Inflammatory macrophage (primary cell): Measurements from ENCODE around the gene CLDN4.
A peak's percentile ranks its signal among the peaks of the same experiment; 100 is the strongest.

Source experiments
- DNase-seq, 2 donors: peaks; one replicate each; pipeline ENCODE4 v3.0.0-alpha.2; 2020 to 2022

Gene CLDN4

DNA sequence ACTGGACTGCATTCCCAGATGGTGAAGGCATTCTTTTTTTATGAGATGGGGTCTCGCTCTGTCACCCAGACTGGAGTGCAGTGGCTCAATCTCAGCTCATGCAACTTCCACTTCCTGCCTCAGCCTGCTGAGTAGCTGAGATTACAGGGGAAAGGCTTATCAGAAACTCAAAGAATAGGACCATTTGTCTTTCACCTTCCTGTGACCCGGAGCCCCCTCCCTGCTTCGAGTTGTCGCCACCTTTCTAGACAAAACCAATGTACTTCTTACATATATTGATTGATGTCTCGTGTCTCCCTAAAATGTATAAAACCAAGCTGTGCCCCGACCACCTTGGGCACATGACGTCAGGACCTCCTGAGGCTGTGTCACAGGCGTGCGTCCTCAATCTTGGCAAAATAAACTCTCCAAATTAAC lies 13.3 kb downstream of the CLDN4 start:
- peak in 1 of 2 donors; percentile 28 for DNase-seq

DNA sequence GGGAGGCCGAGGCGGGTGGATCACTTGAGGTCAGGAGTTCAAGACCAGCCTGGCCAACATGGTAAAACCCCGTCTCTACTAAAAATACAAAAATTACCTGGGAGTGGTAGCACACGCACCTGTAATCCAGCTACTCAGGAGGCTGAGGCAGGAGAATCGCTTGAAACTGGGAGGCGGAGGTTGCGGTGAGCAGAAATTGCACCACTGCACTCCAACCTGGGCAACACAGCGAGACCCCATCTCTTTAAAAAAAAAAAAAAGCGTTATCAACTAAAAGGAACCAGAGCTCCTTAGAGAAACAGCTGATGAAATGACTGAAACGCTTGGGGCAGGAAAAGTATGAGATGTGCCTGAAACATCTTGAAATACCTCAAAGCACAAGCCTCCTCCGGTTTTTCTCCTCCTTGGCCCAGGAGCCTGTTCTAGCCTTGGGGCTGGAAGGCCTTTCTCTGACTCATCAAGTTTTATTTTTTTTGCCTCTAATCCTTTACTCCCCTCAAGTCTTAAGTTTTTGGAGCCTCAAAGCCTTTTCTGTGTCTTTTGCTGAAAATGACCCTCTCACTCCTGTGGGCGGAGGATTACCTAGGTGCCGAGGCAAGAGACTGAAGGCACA lies 14.2 kb downstream of the CLDN4 start:
- DNase-seq: no peak

DNA sequence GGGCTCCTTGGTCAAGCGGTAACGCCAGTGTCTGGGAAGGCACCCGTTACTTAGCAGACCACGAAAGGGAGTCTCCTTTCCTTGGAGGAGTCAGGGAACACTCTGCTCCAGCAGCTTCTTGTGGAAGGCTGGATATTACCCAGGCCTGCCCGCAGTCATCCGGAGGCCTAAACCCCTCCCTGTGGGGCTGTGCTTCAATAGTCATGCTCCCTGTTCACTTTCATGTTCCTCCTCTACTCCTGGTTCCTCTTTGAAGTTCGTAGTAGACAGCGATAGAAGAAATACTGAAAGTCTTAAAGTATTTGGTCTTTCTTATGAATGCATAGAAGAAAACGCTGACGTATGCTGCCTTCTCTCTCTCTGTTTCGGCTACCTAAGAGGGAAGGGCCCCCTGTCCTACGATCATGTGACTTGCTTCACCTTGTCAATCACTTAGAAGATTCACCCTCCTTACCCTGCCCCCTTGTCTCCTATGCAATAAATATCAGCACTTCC lies 15.0 kb downstream of the CLDN4 start:
- DNase-seq: peak; percentile 65 to 68

GRCh38 chr7:73847941-73848723 lies 17.3 kb downstream of the CLDN4 start:
- DNase-seq: no peak

DNA sequence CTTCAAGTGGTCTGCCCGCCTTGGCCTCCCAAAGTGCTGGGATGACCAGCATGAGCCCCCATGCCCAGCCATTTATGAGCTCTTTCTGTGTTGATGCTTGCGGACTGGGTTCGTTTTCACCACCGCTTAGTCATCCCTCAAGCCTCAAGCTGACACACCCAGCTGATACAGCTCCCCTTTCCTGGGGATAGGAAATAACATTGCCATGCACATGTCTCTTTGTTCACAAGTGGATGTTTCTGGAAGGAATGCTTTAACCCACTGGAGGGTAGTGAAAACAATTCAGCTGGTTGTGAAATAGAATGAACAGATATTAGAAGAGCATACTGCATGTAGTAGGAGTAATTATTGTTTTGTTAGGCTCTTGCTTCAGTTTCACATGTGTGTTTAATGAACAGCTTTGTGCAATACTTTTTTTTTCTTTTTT lies 20.0 kb downstream of the CLDN4 start:
- DNase-seq: peak; percentile 41 to 54

DNA sequence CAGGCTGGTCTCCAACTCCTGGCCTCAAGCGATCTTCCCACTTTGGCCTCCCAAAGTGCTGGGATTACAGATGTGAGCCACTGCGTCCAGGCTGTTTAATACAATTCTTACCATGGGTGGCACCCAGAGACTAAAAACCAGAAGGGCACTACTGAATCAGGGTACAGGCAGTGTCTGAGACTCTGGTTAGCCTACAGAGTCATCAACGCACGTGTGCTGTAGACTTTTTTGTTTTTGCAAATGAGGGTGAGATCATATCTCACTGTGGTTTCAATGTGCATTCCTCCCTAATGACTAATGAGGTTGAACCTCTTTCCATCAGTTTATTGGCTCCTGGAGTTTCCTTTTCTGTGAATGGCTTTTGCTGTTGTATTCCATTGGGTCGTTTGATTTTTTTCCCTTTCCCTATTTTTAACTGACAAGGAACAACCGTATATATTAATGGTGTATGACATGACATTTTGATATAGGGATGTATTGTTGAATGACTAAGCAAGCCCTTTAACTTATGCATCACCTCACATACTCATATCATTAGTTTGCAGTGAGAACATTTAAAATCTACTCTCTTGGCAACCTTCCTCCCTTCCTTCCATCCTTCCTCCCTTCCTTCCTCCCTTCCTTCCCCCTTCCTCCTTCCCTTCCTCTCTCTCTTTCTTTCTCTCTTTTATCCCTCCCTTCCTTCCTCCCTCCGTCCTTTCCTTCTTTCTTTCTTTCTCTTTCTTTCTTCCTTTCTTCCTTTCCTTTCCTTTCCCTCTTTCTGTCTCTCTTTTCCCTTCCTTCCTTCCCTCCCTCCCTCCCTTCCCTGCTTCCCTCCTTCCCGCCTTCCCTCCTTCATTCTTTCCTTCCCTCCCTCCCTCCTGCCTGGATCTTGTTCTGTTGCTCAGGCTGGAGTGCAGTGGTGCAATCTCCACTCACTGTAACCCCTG lies 20.9 kb downstream of the CLDN4 start:
- peak; percentile 40 to 41 for DNase-seq

- no peak for DNase-seq
Measured at GRCh38 chr7:73852500-73852899, 21.7 kb downstream of the CLDN4 start.

DNA sequence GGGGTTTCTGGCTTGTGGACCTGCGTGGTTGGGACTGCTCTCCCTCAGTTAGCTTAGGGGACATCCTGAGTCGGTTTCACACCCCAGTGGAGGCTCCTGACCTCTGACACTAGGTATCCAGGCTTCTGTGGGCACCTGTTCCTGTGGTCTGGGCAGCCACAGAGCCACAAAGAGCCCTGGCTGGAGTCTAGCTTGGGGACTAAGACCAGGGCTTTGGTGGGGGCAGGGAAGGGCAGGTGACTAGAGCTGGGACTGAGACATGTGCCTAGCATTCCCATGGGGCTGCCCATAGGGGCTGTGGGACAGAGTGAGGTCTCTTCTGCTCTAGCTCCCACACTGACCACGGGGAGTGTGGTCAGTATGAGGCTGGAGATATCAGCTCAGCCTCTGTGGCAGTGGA lies 26.1 kb downstream of the CLDN4 start:
- no peak for DNase-seq

DNA sequence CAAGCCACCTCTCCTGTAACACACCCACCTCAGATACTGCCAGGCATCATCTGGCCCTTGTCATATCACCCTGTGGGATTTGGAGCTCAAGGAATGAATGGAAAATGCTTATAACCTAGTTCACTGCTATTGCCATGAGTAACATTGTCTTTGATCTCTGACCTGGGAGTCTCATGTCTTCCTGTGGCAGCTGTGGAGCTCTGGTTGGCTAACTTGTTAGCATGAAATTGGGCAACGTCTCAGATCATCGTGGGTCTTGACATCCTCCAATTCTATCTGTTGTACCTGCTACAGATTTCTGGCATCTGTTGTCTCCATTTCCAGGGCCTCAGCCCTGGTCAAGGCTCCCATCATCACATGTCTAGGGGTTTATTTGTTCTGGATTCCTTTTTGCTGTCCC lies 28.0 kb downstream of the CLDN4 start:
- DNase-seq: no peak

- DNase-seq: no peak
Measured at GRCh38 chr7:73860859-73861258, 30.1 kb downstream of the CLDN4 start, which contains the start of gene TMEM270. Gene TMEM270 (plus strand): TSS chr7:73861159. CDS start chr7:73861195, 36 bp downstream.

GRCh38 chr7:73861305-73861704 lies 30.5 kb downstream of the CLDN4 start:
- DNase-seq: no peak

DNA sequence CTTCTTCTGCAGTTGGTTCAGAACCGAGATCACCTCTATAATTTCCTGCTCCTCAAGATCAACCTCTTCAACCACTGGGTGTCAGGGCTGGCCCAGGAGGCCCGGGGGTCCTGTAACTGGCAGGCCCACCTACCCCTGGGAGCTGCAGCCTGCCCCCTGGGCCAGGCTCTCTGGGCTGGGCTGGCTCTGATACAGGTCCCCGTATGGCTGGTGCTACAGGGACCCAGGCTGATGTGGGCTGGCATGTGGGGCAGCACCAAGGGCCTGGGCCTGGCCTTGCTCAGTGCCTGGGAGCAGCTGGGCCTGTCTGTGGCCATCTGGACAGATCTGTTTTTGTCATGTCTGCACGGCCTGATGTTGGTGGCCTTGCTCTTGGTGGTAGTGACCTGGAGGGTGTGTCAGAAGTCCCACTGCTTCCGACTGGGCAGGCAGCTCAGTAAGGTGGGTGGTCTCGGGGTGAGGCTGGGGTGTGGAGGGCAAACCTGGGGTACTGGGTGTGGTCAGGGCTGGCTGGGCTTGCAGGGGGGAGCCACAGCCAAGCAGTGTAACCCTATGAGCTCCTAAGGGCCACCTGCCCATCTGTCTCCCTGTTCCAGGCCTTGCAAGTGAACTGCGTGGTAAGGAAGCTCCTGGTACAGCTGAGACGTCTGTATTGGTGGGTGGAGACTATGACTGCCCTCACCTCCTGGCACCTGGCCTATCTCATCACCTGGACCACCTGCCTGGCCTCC lies 34.4 kb downstream of the CLDN4 start:
- DNase-seq: no peak

- peak; percentile 70 to 71 for DNase-seq
Measured at GRCh38 chr7:73865738-73866445, 35.1 kb downstream of the CLDN4 start.

DNA sequence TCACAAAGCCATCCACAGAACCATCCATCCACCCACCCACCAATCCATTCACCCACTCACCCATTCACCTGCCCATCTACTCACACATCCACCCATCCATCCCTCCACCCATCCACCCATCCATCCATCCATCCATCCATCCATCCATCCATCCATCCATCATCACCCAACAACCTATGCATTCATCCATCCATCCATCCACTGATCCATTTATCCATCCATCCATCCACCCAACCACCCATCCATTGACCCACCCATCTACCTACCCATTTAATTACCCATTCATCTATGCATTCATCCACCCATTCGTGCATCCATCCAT lies 35.6 kb downstream of the CLDN4 start:
- DNase-seq: no peak

DNA sequence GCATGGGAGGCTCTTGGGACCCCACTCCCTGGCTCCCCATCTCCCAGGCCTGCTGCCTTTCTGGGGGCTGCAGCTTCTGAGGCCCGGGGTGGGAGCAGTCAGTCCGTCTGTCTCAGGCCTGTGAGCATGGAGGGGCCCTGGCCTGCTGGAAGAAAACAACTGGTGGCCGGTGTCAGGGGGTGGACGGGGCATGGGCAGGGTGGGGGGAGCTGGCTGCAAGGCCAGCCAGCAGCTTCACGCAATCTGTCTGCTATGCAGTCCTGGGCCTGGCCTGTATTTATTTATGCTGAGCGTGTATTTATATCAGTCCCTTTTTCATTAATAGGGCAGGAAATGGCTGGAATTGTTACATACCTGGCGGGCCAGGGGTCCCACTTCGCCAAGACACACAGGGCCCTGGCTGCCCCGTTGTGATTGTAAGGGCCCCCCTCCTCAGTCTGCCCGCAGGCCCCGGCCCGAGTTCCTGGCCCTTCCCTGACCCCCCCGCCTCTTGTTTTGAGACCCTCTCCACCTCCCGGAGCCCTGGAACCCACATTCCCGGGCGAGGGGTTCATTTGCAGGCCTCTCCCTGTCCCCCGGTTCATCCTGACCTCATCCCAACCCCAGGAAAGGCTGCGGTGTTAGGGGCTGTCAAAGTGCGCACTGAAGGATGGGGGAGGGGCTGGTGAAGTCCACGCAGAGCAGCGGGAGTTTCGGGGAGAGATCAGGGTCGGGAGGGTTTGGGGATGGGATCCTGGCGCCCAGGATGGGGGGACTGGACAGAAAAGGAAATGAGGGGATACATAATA lies 38.4 kb downstream of the CLDN4 start:
- DNase-seq: no peak

DNA sequence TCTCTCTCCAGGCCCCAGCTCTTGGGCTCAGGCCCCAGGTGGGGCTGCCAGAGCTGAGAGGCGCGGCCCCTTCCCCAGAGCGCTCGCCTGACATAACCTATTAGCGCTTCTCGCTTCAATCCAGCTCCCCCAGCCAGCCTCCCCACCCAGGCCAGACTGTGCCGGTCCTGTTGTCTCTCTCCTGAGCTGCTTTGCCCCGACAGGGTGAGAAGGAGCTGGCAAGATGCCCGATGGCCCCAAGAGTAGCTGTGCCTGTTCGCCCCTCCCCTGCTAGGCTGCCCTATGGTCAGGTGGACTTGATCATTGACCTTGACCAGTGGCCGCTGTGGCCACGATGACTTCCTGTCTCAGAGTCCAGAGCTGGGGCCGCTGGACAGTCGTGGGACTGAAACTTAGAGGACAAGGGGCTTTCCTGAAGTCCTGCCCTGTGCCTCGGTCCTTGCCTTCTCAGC lies 39.3 kb downstream of the CLDN4 start:
- DNase-seq: no peak

- DNase-seq: no peak
Measured at GRCh38 chr7:73871163-73872011, 40.6 kb downstream of the CLDN4 start.

DNA sequence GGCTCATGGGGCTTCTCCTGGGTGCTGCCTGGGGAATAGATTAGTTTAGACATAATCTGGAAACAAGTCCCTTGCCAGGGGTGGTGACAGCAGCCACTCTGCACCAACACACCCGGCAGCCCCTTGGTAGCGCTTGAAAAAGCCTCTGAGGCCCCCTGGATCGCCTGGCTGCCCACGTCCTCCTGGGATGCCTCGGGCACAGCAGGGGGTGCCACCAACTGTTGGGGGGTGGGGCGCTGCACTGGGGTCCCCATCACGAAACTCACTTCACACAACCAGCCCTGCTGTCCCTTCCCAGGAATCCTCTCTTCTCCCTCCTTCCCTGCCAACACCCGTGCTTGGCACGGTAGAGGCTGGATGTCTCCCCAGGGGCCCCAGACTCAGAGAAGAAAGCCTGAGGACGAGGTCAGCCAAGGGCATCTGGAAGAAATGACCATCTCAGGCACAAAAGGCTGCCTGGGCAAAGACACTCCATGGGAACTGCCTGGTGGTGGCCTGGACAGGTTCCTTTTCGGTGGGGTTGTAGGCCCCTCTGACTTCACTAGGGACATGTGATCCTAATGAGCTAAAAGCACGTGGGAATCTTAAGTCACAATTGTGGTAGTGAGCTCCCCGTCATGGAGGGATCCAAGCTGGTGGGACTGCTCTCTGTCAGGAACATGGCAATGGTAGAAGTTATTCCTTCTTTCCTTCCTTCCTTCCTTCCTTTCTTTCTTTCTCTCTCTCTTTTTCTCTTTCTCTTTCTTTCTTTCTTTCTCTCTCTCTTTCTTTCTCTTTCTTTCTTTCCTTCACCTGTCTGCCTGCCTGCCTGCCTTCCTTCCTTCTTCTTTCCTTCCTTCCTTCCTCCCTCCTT lies 41.5 kb downstream of the CLDN4 start:
- DNase-seq: no peak

DNA sequence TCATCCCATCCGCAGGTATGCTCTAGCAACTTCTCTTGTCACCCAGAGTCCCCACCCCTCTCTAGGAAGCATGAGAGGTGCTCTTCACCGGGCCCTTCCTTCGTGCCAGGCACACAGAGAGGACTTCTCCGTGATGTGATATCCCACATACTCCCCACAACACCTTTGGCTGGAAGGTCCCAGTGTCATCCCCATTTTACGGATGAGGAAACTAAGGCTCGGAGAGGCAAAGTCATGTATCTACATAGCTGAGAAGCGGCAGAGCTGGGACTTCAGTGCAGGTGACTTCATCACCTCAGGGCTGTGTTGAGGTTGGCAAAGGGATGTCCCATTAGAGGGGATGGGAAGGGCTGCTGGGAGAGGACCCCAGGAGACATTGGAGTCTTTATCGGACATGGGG lies 45.6 kb downstream of the CLDN4 start:
- DNase-seq: no peak
